K562 (cell line): ENCODE measurements around the gene RNU6-8. TPM values are rescaled to one million over a fixed set of nuclear protein-coding genes. Genes with fewer than 3 reads are reported as not detected.

ENCODE experiments used
- DNMT1 ChIP-seq: fragments of 450-650 bp; IDR thresholded peaks from 2 replicates; pipeline ENCODE4 v1.6.1; 2016; ENCODE audit warnings: antibody characterized with exemption, mild to moderate bottlenecking
- GTF2F1 ChIP-seq: IDR thresholded peaks from 2 replicates; pipeline ENCODE4 v1.6.1; 2011; ENCODE audit warnings: low read depth, low read length, improper control_type of control experiment
- IRF2 ChIP-seq: sonication (generic); formaldehyde crosslinking; IDR thresholded peaks from 2 replicates; pipeline ENCODE4 v1.8.1; 2022; ENCODE audit warnings: mild to moderate bottlenecking, missing genetic modification reagents
- MGA ChIP-seq: fragments of 450-650 bp; IDR thresholded peaks from 2 replicates; pipeline ENCODE4 v1.6.1; 2016; ENCODE audit warnings: mild to moderate bottlenecking, moderate library complexity
- NFIC ChIP-seq: fragments of 450-650 bp; IDR thresholded peaks from 2 replicates; pipeline ENCODE4 v1.6.1; 2017; ENCODE audit warnings: mild to moderate bottlenecking, inconsistent platforms
- PHF8 ChIP-seq: fragments of 200-600 bp; sonication (generic); IDR thresholded peaks from 2 replicates; pipeline ENCODE4 v1.6.1; 2012; ENCODE audit warnings: mixed run types, mild to moderate bottlenecking, inconsistent platforms, low read length, moderate library complexity, borderline replicate concordance
- SNAPC5 ChIP-seq: fragments of 250-450 bp; sonication (Bioruptor Pico); IDR thresholded peaks from 2 replicates; pipeline ENCODE4 v1.8.0; 2021; ENCODE audit warnings: moderate library complexity, mild to moderate bottlenecking, inconsistent platforms
- ZNF347 ChIP-seq: fragments of 450-650 bp; formaldehyde crosslinking; IDR thresholded peaks from 2 replicates; pipeline ENCODE4 v1.4.0; 2020; ENCODE audit warnings: low read depth, mild to moderate bottlenecking, moderate library complexity
- ZNF436 ChIP-seq: fragments of 250-450, 450-650 bp; sonication (Bioruptor Pico); formaldehyde crosslinking; IDR thresholded peaks from 2 replicates; pipeline ENCODE4 v1.7.0; 2020; ENCODE audit warnings: mild to moderate bottlenecking
- polyA plus RNA-seq, 8 experiments: library from polyadenylated mRNA; depleted of rRNA in 4 of 8; stranded (reverse) in 5 of 8; unstranded in 3 of 8; fragments of >200 nt; fragmentation: Nextera tagmentation in 2 of 8; fragmentation: Illumina TruSeq in 1 of 8; extraction: Ambion mirVana in 2 of 8; extraction: Trizol in 1 of 8; gene quantifications; 2 replicates each; pipeline versions ENCODE4 v1.2.1 to v1.2.3, GENCODE V29; 2011 to 2014; ENCODE audit warnings: inconsistent platforms in 1 of 8, missing spikeins in 1 of 8
- total RNA-seq, 7 experiments: library from RNA; depleted of rRNA in 6 of 7; stranded (reverse); fragments of >200 nt in 6 of 7; fragmentation: Illumina TruSeq in 2 of 7; extraction: Trizol in 2 of 7; gene quantifications; 2 replicates each; pipeline versions ENCODE4 v1.2.1 to v1.2.3, GENCODE V29; 2011 to 2021; ENCODE audit warnings: low replicate concordance in 1 of 7
- TF ChIP-seq, protein P1 (sequence below): fragments of 250-450 bp; sonication (Bioruptor Pico); IDR thresholded peaks from 2 replicates; pipeline ENCODE4 v1.5.1; 2021; ENCODE audit warnings: mild to moderate bottlenecking
- TF ChIP-seq, protein P2 (sequence below), 2 experiments: fragments of 450-650 bp; IDR thresholded peaks; 2 replicates each; pipeline ENCODE4 v1.6.1; 2016

Gene RNU6-8
- total and polyA plus RNA-seq, 9 of the 15 experiments (the other 6 are each of a cell fraction or from before 2014, with no cell fraction given): not detected

DNA sequence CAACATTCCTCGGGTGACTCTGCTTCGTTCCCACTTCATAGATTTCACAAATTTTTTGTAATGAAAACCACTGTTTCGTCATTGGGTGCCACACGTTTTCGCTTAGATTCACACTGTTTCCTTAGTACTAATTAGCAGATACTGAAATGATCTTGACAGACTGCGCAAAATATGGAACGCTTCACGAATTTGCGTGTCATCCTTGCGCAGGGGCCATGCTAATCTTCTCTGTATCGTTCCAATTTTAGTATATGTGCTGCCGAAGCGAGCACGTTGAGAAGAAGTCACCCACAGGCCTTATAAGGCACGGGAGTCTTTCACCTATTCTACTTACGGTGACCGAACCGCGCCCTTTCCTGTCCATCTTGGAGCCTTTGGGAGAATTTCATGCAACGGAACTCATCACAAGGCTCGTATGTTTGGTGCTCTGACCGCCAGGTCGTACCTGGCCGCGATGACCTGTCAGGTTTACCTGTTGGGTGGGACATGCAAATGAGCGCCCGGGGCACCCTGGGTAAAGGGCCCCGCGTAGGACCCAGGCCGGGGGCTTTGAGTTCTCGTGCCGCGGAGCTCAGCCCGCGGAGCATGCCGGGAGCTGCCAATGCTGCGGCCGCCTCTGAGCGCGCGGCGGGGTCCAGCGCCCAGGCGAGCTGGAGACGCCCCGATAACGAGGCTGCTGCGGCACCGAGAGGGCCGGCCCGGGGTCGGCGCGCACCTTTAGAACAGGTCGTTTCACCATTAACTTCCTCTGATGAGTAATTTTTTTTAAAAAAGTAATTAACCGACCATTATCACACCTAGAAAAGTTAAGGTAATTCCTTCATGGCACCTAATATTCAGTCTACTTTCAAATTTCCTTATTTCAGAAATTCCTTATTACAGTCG lies at the start of gene RNU6-8 (continued):
- TF ChIP-seq MGA (peak; percentile 37; the same call in 1 of the 2 replicates), DNMT1 (no peak), ZNF436 (CRISPR knock-in tag) (no peak), ZNF347 (no peak), IRF2 (CRISPR knock-in tag) (no peak), NFIC (peak; percentile 31; the same call in 1 of the 2 replicates), SNAPC5 (CRISPR knock-in tag) (peak; percentile 93), GTF2F1 (no peak), PHF8 (peak; percentile 32; the same call in 1 of the 2 replicates)
- TF ChIP-seq, protein P1, sequence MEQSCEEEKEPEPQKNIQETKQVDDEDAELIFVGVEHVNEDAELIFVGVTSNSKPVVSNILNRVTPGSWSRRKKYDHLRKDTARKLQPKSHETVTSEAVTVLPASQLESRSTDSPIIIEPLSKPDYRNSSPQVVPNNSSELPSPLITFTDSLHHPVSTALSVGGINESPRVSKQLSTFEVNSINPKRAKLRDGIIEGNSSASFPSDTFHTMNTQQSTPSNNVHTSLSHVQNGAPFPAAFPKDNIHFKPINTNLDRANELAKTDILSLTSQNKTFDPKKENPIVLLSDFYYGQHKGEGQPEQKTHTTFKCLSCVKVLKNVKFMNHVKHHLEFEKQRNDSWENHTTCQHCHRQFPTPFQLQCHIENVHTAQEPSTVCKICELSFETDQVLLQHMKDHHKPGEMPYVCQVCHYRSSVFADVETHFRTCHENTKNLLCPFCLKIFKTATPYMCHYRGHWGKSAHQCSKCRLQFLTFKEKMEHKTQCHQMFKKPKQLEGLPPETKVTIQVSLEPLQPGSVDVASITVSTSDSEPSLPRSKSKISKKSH: no peak
- TF ChIP-seq, protein P2, sequence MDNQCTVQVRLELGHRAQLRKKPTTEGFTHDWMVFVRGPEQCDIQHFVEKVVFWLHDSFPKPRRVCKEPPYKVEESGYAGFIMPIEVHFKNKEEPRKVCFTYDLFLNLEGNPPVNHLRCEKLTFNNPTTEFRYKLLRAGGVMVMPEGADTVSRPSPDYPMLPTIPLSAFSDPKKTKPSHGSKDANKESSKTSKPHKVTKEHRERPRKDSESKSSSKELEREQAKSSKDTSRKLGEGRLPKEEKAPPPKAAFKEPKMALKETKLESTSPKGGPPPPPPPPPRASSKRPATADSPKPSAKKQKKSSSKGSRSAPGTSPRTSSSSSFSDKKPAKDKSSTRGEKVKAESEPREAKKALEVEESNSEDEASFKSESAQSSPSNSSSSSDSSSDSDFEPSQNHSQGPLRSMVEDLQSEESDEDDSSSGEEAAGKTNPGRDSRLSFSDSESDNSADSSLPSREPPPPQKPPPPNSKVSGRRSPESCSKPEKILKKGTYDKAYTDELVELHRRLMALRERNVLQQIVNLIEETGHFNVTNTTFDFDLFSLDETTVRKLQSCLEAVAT (IDR thresholded peaks at IDR 0.05): no peak
